LNCAP (cell line): Measurements from ENCODE around the gene ARHGAP10.

Experiments
- CTCF ChIP-seq: fragments of 450-650 bp; IDR thresholded peaks from 2 replicates; pipeline ENCODE4 v1.5.1; 2017; ENCODE audit warnings: mild to moderate bottlenecking

Gene ARHGAP10

GRCh38 chr4:148089624-148090023 is 357.7 kb downstream of the ARHGAP10 start:
- TF ChIP-seq CTCF, result no peak

GRCh38 chr4:148090029-148090428 is 358.1 kb downstream of the ARHGAP10 start:
- no peak for TF ChIP-seq CTCF

GRCh38 chr4:148090503-148091476 is 358.9 kb downstream of the ARHGAP10 start:
- no peak for TF ChIP-seq CTCF

GRCh38 chr4:148091896-148092295 is 360.0 kb downstream of the ARHGAP10 start:
- TF ChIP-seq CTCF, result no peak

GRCh38 chr4:148092316-148093014 is 360.6 kb downstream of the ARHGAP10 start:
- no peak for TF ChIP-seq CTCF

GRCh38 chr4:148093065-148093464 is 361.2 kb downstream of the ARHGAP10 start:
- TF ChIP-seq CTCF, result no peak

GRCh38 chr4:148094149-148094548 is 362.3 kb downstream of the ARHGAP10 start:
- no peak for TF ChIP-seq CTCF
